CD8-positive, alpha-beta memory T cell (primary cell): Measurements from ENCODE around the gene SMYD1. TPM values are rescaled to one million over a fixed set of nuclear protein-coding genes. Genes with fewer than 3 reads are reported as not detected.

Experiments
- CTCF ChIA-PET: fragments of 350-600 bp; sonication (Branson Sonifier 250); formaldehyde crosslinking; loops from one replicate; lab custom pipeline; 2021; ENCODE audit warnings: antibody characterized with exemption; lab: Charles Lee
- POLR2A ChIA-PET: fragments of 350-600 bp; sonication (Branson Sonifier 250); formaldehyde crosslinking; loops from one replicate; lab custom pipeline; 2021; ENCODE audit warnings: antibody characterized with exemption; lab: Charles Lee
- DNase-seq, 5 donors: peaks; one replicate each; pipeline versions ENCODE4 v3.0.0 to v3.0.0-alpha.2; 2020 to 2022; ENCODE audit warnings: mixed read lengths in 1 of 5
- H3K27ac ChIP-seq: one replicate; pipeline ENCODE4 v1.7.0; 2013; ENCODE audit warnings: low read depth, mild to moderate bottlenecking, low read length, moderate library complexity
- H3K27me3 ChIP-seq: 2 replicates; pipeline ENCODE4 v1.7.0; 2013; ENCODE audit warnings: low read length, mild to moderate bottlenecking; ENCODE audit not compliant: insufficient read depth, poor library complexity, severe bottlenecking
- H3K36me3 ChIP-seq: 2 replicates; pipeline ENCODE4 v1.7.0; 2013; ENCODE audit warnings: mild to moderate bottlenecking, low read length, moderate library complexity; ENCODE audit not compliant: insufficient read depth
- H3K4me1 ChIP-seq: 2 replicates; pipeline ENCODE4 v1.7.0; 2013; ENCODE audit warnings: mild to moderate bottlenecking, low read length, moderate library complexity; ENCODE audit not compliant: insufficient read depth
- H3K4me3 ChIP-seq: 2 replicates; pipeline ENCODE4 v1.7.0; 2013; ENCODE audit warnings: mild to moderate bottlenecking, low read length
- H3K9me3 ChIP-seq: 2 replicates; pipeline ENCODE4 v1.7.0; 2013; ENCODE audit warnings: mild to moderate bottlenecking, low read length
- H3K27ac Mint-ChIP-seq, 8 donors: one replicate each; pipeline ENCODE4 v1.8.0; 2020 to 2021; ENCODE audit warnings: mixed read lengths in 8 of 8, mild to moderate bottlenecking in 6 of 8, inconsistent platforms in 3 of 8, moderate library complexity in 3 of 8
- H3K27me3 Mint-ChIP-seq, 2 donors: one replicate each; pipeline ENCODE4 v1.8.0; 2020 to 2021; ENCODE audit warnings: mixed read lengths in 2 of 2, mild to moderate bottlenecking in 1 of 2, moderate library complexity in 1 of 2
- H3K36me3 Mint-ChIP-seq, 3 donors: one replicate each; pipeline ENCODE4 v1.8.0; 2020 to 2021; ENCODE audit warnings: mixed read lengths in 3 of 3, inconsistent platforms in 1 of 3, mild to moderate bottlenecking in 1 of 3
- H3K4me1 Mint-ChIP-seq, 3 donors: one replicate each; pipeline ENCODE4 v1.8.0; 2020 to 2021; ENCODE audit warnings: mixed read lengths in 3 of 3, inconsistent platforms in 1 of 3, mild to moderate bottlenecking in 1 of 3
- H3K4me3 Mint-ChIP-seq, 7 donors: one replicate each; pipeline ENCODE4 v1.8.0; 2020 to 2021; ENCODE audit warnings: mixed read lengths in 7 of 7, mild to moderate bottlenecking in 6 of 7, moderate library complexity in 4 of 7, inconsistent platforms in 2 of 7
- H3K9me3 Mint-ChIP-seq, 5 donors: one replicate each; pipeline ENCODE4 v1.8.0; 2020 to 2022; ENCODE audit warnings: mixed read lengths in 5 of 5, mild to moderate bottlenecking in 3 of 5, moderate library complexity in 2 of 5, inconsistent platforms in 1 of 5
- polyA plus RNA-seq: library from polyadenylated mRNA; unstranded; fragments of 300-500 nt; fragmentation: Illumina TruSeq; gene quantifications from one replicate; pipeline ENCODE4 v1.2.3, GENCODE V29; 2021
- total RNA-seq, 2 experiments: library from RNA; stranded (reverse); gene quantifications; one replicate each; pipeline ENCODE4 v1.2.3, GENCODE V29; 2021

The SMYD1 gene
- total and polyA plus RNA-seq, 3 experiments from 2014 or later, result not detected

DNA sequence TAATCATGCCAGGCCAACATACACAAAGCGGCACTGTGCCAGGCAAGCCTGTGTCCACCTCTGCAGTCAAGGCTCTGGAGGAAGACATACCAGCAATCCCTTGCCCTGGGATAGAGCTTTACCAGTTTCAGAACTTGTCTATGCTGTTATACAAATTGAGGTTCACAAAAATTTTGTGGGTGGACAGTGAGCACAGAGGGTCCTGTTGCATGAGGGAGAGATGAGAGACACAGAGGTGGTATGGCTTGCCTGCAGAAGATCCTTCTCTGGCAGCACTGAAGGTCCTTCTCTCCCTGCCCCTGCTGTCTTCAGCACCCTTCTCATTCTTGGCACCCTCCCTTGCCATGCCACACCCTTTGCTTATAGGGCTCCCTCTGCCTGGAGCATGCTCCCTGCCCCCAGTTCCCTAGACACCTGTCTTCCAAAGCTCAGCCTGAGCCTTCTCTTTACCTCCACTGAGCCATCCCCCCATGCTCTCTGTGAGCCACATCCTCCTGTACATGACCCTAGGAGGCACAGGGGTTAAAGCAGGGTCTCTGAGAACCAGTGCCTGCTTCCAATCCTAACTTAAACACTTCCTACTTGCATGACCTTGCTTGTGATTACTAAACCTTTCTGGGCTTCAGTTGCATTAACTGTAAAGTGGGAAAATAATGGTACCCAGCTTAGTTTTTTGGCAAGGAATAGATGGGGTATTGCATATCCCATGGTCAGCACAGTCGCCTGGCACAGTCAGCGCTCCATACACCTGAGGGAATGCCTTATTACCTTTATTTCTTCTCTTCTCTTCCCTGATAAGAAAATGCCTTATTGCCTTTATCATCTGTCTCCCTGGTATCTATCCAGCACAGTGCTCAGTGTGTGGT lies 59.4 kb downstream of the SMYD1 start:
- Mint-ChIP-seq H3K4me1 (no peaks in the 10 kb centered on the region), H3K9me3 (no peaks in the 10 kb centered on the region), H3K27me3 (peaks cover 16 to 31% of the 10 kb centered on the region in 2 donors), H3K27ac (no peak overlapping the region), H3K36me3 (peaks cover 0 to 2% (median 0%) of the 10 kb centered on the region in 3 donors), H3K4me3 (no peak overlapping the region)
- Histone ChIP-seq H3K4me3 (no peak overlapping the region), H3K27ac (no peak overlapping the region), H3K4me1 (no peaks in the 10 kb centered on the region), H3K36me3 (no peaks in the 10 kb centered on the region), H3K9me3 (no peaks in the 10 kb centered on the region), H3K27me3 (no peaks in the 10 kb centered on the region)
- no peak for DNase-seq
- ChIA-PET POLR2A (no interaction called here), CTCF (no interaction called here)

DNA sequence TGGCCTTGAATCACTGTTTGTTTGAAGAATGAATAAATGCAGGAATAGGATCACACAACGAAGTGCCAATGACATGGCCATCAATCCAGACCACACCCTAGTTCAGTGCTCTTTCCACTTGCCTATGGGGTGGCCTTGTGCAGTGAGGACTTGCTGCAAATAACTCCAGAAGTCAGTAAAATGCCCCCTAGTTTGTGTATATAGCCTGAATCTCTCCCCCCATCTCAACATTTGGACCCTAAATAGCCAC lies 59.9 kb downstream of the SMYD1 start:
- no peak for DNase-seq
- Histone ChIP-seq H3K27ac (no peak overlapping the region), H3K4me3 (no peak overlapping the region), H3K9me3 (no peaks in the 10 kb centered on the region), H3K36me3 (no peaks in the 10 kb centered on the region), H3K4me1 (no peaks in the 10 kb centered on the region), H3K27me3 (no peaks in the 10 kb centered on the region)
- Mint-ChIP-seq H3K9me3 (no peaks in the 10 kb centered on the region), H3K36me3 (peaks cover 0 to 2% (median 0%) of the 10 kb centered on the region in 3 donors), H3K27ac (no peak overlapping the region), H3K4me3 (no peak overlapping the region), H3K4me1 (no peaks in the 10 kb centered on the region), H3K27me3 (peaks cover 18 to 35% of the 10 kb centered on the region in 2 donors)
- ChIA-PET POLR2A (no interaction called here), CTCF (no interaction called here)

DNA sequence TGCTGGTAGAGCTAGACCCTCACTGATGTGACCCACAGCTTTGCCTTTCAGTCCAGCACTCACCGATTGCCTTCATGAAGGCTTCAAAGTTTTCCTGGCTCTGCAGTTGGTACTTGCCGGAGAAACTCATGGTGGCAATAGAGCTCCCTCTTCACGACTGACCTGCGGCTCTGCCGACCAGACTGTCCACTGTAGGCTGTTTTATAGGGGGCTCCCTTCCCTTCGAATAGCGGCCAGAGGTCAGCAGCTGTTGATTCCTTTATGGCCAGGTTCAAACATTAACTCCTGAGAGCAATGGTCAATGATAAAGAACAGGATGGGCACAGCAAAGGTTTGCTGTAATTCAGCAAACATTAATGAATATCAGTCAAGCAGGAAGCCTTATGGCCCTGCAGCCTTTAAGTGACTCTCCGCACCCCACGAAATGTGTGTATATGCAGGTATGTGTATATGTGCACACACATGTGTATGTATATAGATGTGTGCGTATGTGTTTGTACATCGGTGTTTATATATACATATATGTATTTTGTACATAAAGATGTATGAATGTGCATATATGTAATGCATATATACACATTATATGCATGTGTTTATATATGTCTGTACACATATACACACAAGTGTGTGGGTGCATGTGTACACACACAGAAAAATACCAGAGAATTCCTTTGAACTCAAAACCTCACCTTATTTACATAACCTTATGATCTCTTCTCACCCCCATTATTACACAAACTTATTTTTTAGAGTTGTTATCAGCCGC lies 60.4 kb downstream of the SMYD1 start, which contains the start of gene FABP1:
Gene FABP1, minus strand, starts transcription at position 175 of the 766 bp plus-strand sequence. Its CDS starts 45 bp downstream, at position 130.
- ChIA-PET POLR2A (no interaction called here), CTCF (no interaction called here)
- H3K36me3 Mint-ChIP-seq, result peaks cover 0 to 2% (median 0%) of the 10 kb centered on the region in 3 donors
- H3K27ac Mint-ChIP-seq, result peak within 1 kb of the TSS in 1 of 8 donors; percentile 41
- H3K4me1 ChIP-seq, result no peaks in the 10 kb centered on the region
- H3K4me3 Mint-ChIP-seq, result no peak within 1 kb of the TSS
- no peaks in the 10 kb centered on the region for H3K9me3 Mint-ChIP-seq
- H3K27me3 ChIP-seq, result no peaks in the 10 kb centered on the region
- no peaks in the 10 kb centered on the region for H3K36me3 ChIP-seq
- peaks cover 18 to 33% of the 10 kb centered on the region in 2 donors for H3K27me3 Mint-ChIP-seq
- no peaks in the 10 kb centered on the region for H3K4me1 Mint-ChIP-seq
- DNase-seq, result no peak
- H3K9me3 ChIP-seq, result no peaks in the 10 kb centered on the region
- no peak within 1 kb of the TSS for H3K4me3 ChIP-seq
- no peak within 1 kb of the TSS for H3K27ac ChIP-seq

DNA sequence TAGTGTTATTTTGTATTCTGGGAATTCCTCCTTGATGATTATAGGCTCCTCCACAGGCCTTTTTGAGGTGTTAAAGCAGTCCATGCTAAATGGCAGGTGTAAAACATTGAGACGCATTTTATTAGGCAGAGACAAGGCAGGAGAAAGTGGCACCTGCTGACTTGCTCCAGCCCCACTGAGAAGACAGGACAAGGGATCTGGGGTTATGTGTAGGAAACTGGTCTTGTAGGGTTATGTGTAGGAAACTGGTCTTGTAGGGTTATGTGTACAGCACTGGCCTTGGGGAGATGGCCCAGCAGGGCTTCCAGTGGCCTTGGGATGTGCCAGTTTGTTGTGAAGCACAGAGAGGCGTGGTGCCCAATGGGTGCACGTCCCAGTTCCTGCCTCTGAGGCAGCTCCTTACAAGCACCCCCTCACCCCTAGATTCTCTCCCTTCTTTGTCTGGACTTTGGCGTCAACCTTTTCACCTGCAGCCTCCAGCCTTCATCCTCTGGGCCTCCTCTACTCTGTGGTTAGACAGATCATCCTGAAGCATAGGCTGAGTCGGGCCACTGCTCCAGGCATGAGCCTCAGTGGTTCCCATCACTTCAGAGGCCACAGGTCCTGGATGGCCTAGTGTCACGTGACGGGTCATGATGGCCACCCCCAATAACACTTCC lies 61.2 kb downstream of the SMYD1 start:
- CTCF ChIA-PET, result no interaction called here
- Histone ChIP-seq H3K4me1 (no peaks in the 10 kb centered on the region), H3K36me3 (no peaks in the 10 kb centered on the region), H3K27ac (no peak overlapping the region), H3K4me3 (no peak overlapping the region), H3K9me3 (no peaks in the 10 kb centered on the region), H3K27me3 (no peaks in the 10 kb centered on the region)
- Mint-ChIP-seq H3K4me3 (no peak overlapping the region), H3K27ac (no peak overlapping the region), H3K27me3 (peaks cover 18 to 31% of the 10 kb centered on the region in 2 donors), H3K36me3 (peaks cover 0 to 2% (median 0%) of the 10 kb centered on the region in 3 donors), H3K9me3 (no peaks in the 10 kb centered on the region), H3K4me1 (no peaks in the 10 kb centered on the region)
- POLR2A ChIA-PET, result no interaction called here
- DNase-seq, result no peak

DNA sequence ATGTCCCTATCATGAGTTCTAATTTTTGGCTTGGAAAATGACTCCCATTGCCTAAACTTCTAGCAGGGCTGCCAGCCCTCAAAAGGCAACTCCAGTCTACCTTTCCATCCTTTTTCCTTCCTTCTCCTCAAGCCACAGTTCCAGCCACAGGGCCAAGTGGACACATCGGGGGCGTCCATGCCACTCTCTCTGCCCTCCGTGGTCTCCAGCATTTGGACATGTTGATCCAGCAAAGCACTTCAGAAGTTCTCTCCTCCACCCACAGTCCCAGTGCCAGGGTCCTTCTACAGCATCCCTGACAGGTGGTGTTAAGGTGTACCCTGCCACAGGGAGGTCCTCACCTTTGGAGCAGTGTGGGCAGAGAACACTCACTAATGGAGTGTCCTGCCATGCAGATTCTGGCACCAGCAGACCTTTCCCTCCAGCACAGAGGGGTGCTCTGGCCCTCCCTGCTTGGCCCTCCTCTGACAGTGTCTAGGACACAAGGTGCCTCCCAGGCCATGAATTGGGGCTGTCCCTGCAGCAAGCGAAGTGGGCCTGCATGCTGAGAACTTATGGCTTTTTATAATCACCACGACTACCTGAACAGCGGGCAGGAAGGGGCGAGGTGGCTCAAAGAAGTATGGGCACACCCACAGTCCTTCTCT lies 61.8 kb downstream of the SMYD1 start:
- H3K27ac Mint-ChIP-seq, result no peak overlapping the region
- peaks cover 16 to 27% of the 10 kb centered on the region in 2 donors for H3K27me3 Mint-ChIP-seq
- H3K27ac ChIP-seq, result no peak overlapping the region
- H3K4me3 Mint-ChIP-seq, result no peak overlapping the region
- H3K9me3 ChIP-seq, result no peaks in the 10 kb centered on the region
- no peak for DNase-seq
- H3K4me3 ChIP-seq, result no peak overlapping the region
- no peaks in the 10 kb centered on the region for H3K27me3 ChIP-seq
- H3K4me1 Mint-ChIP-seq, result no peaks in the 10 kb centered on the region
- no peaks in the 10 kb centered on the region for H3K9me3 Mint-ChIP-seq
- H3K4me1 ChIP-seq, result no peaks in the 10 kb centered on the region
- peaks cover 0 to 2% (median 0%) of the 10 kb centered on the region in 3 donors for H3K36me3 Mint-ChIP-seq
- ChIA-PET CTCF (no interaction called here), POLR2A (no interaction called here)
- H3K36me3 ChIP-seq, result no peaks in the 10 kb centered on the region

DNA sequence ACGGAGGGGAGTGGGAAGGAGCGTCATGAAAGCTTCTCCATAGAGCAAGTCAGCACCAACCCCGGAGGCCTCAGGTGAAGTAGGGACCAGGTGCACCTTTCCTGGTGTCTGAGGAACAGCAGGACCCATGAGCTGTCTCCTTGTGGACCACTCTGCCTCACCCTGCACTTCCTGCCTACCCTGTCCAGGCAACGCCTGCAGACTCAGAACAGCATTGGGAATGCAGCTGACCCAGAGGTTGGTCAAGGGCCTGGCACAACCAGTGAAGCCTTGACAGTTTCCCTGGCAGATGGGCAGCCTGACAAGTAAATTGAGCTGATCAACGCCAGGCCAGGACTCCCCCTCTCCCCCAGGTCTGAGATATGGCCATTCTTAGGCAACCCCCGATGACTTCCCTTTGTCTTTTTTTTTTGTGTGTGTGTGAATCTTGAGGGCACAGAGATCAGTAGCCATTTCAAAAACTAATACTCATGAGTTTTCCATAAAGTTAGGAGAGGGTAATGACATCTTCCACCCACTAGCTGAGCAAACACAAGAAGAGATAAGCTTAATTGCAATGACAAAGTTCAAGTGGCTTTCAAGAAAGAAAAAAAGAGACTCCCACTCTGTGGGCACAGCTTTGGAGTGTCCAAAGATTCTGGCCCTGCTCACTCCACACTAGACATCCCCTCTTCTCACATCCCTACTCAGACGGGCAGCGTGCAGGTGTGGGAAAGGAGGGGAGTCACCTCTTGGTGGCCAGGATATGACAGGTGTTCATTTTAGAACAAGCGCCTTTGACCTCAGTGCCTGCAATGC lies 63.8 kb downstream of the SMYD1 start:
- H3K4me3 ChIP-seq, result no peak overlapping the region
- no peaks in the 10 kb centered on the region for H3K36me3 ChIP-seq
- peak overlapping the region in 1 of 8 donors; percentile 58 for H3K27ac Mint-ChIP-seq
- H3K9me3 Mint-ChIP-seq, result peaks cover 0 to 3% (median 0%) of the 10 kb centered on the region in 5 donors
- CTCF ChIA-PET, result no interaction called here
- no peaks in the 10 kb centered on the region for H3K9me3 ChIP-seq
- H3K4me3 Mint-ChIP-seq, result no peak overlapping the region
- POLR2A ChIA-PET, result no interaction called here
- H3K4me1 ChIP-seq, result no peaks in the 10 kb centered on the region
- H3K4me1 Mint-ChIP-seq, result no peaks in the 10 kb centered on the region
- no peak for DNase-seq
- peaks cover 15 to 38% of the 10 kb centered on the region in 2 donors for H3K27me3 Mint-ChIP-seq
- H3K27me3 ChIP-seq, result no peaks in the 10 kb centered on the region
- no peak overlapping the region for H3K27ac ChIP-seq
- peaks cover 0 to 2% (median 0%) of the 10 kb centered on the region in 3 donors for H3K36me3 Mint-ChIP-seq

DNA sequence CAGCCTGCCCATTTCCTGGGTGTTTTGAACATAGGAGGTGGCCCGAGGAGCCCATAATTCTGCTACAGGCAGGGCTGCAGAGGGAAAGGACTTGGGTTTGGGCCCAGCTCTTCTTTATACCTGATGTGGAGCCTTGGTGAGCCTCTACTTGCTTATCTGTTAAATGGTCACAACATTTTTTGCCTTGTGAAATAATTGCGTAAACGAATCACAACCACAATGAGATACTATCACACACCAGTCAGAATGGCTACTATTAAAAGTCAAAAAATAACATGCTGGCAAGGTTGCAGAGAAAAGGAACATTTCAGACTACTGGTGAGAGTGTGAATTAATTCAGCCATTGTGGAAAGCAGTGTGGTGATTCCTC lies 64.4 kb downstream of the SMYD1 start:
- Mint-ChIP-seq H3K9me3 (peaks cover 0 to 3% (median 0%) of the 10 kb centered on the region in 5 donors), H3K4me3 (no peak overlapping the region), H3K36me3 (peaks cover 0 to 2% (median 0%) of the 10 kb centered on the region in 3 donors), H3K4me1 (no peaks in the 10 kb centered on the region), H3K27me3 (peaks cover 14 to 42% of the 10 kb centered on the region in 2 donors), H3K27ac (no peak overlapping the region)
- Histone ChIP-seq H3K4me3 (no peak overlapping the region), H3K27ac (no peak overlapping the region), H3K27me3 (no peaks in the 10 kb centered on the region), H3K4me1 (no peaks in the 10 kb centered on the region), H3K9me3 (no peaks in the 10 kb centered on the region), H3K36me3 (no peaks in the 10 kb centered on the region)
- POLR2A ChIA-PET, result no interaction called here
- CTCF ChIA-PET, result no interaction called here
- no peak for DNase-seq
